DMS 273 (cell line): ENCODE data around the gene CLASP1.

Experiments used
- DNase-seq: peaks from one replicate; lab custom pipeline; 2025; ENCODE audit not compliant: unreplicated experiment; lab: John Stamatoyannopoulos, UW

The CLASP1 gene

DNA sequence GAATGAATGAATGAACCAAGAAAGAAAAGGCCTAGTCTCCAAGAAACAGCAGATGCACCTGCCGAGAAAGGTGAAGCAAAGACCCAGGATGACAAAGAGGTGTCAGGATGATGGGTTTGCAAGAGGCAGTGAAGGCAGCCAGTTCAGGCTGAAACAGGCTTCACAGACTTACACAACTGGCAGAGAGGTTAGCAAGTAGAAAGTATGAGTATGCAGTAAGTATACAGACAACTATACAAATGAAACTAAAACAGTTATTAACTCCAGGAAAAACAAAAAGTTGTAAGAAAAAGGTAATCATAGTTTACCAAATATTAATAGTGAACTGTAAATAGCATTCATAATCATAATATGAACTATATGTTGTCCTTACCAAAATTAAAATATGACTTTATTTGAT is 138.4 kb downstream of the CLASP1 start:
- DNase-seq, result no peak

- no peak for DNase-seq
Observed at GRCh38 chr2:121506621-121507020, 142.6 kb downstream of the CLASP1 start.

- no peak for DNase-seq
Observed at GRCh38 chr2:121505986-121506586, 143.2 kb downstream of the CLASP1 start.

DNA sequence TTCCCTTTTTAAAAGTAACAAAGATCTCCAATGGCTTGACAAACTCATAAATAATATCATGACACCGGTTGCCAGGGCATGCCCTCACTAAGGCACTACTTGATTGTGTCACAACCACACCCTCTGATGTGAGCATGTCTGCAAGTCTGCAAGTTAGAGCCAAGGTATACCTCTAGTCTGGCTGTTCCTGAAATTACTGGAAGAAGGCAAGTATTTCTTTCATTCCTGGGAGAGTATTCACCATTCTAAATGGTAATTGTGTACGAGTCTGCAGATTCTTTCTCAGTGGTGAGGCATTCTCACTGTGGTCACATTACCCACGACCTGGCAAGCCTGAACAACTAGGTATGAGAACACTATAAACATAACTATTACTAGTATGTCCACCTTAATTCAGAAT is 144.3 kb downstream of the CLASP1 start:
- no peak for DNase-seq

DNA sequence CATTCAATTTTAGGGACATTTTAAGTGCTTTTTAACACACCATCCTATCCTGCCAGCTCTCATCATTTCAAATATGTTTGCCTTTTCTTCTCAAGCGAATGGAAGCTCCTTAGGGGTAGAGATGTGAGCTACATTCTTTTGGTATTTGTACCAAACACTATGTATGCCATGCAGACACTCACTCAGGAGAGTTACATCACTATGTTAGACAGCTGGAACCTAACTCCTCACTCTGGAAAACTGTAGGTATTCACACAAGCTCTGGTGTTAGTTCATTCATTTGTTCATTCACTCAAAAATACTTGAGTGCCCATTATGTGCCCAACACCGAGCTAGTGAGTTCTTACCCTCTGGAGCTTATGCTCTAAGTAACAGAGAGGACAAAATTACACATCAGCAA is 144.9 kb downstream of the CLASP1 start:
- DNase-seq, result no peak

- DNase-seq, result no peak
Observed at GRCh38 chr2:121502781-121503180, 146.5 kb downstream of the CLASP1 start.

- no peak for DNase-seq
Observed at GRCh38 chr2:121502246-121502645, 147.0 kb downstream of the CLASP1 start.

DNA sequence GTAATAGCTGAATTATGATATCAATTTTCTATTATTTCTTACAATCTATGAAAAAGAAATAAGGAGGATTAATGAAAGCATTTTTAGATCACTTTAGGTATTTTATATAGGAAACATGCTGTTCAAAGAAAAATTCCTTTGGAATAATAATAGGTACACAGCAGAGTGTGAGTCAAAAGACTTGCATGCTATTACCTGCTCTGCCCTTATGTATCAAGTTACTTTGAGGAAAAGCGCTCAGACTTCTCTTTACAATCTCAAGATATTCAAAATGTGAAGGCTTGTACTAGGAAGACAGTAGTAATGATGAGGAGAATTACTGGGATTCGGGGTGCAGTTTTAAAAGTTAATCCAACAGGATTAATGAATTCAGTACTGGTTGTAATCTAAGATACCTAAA is 147.7 kb downstream of the CLASP1 start:
- no peak for DNase-seq

- DNase-seq, result no peak
Observed at GRCh38 chr2:121501031-121501430, 148.2 kb downstream of the CLASP1 start.

GRCh38 chr2:121498731-121499130 is 150.5 kb downstream of the CLASP1 start:
- no peak for DNase-seq

DNA sequence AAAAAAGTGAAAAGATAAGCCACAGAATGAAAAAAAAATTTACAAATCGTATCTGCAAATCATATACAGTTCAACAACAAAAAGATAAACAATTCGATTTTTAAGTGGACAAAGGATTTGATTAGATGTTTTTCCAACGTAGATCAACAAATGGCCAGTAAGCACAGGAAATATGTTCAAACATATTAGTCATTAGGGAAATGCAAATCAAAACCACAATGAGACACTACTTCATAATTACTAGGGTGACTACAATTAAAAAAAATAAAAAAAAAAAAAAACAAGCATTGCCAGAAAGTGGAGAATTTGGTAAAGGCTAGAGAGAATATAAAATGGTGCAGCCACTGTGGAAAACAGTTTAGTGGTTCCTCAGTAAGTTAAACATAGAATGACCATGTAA is 156.9 kb downstream of the CLASP1 start:
- DNase-seq, result no peak

DNA sequence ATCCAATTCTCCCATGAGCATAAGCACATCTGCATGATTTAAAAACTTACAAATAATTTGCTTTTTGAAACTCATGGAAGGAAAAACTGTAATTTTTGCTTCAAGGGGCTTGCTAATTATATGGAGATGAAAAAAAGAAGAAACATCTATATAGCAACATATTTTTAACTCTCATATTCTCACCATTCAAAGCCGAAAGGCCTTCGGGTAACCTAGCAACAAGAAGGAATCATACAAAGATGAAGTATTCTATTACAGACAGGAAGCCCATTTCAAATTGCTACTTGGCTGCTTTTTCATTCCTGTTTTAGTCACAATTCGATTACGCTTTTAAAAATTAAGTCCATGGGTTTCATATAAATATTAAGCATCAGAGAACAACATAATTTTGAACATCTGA is 157.7 kb downstream of the CLASP1 start:
- peak; percentile 5 for DNase-seq

- no peak for DNase-seq
Observed at GRCh38 chr2:121490584-121491133, 158.6 kb downstream of the CLASP1 start.

GRCh38 chr2:121489911-121490583 is 159.2 kb downstream of the CLASP1 start:
- peak; percentile 3 for DNase-seq

- DNase-seq, result peak; percentile 58
Observed at GRCh38 chr2:121489284-121489683, 160.0 kb downstream of the CLASP1 start.

DNA sequence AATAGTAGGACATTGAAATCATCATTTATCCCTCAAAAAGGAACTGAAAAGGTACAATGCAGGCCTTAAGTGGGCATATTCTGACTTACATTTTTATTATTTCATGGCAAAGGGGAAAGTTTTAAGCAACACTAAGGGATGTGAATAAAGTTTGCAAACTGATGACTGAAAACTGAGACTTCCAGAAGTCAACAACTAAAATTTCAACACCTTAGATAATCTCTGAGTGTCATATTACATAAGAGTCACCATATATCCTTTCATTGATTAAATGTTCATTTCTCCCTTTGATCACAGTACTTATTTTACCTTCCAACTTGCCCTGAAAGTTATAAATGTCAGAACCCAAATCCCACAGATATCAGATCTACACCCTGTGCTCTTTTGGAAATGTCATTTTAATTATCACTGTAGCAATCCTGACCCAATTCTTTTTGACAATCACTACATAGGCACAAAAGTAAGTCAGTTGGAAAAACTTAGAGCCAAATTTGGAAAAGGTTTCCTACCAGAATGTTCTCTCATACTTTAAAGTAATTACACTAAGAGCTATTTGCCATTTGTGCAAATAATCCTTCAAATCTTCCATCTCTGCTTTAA is 163.0 kb downstream of the CLASP1 start:
- DNase-seq, result no peak

DNA sequence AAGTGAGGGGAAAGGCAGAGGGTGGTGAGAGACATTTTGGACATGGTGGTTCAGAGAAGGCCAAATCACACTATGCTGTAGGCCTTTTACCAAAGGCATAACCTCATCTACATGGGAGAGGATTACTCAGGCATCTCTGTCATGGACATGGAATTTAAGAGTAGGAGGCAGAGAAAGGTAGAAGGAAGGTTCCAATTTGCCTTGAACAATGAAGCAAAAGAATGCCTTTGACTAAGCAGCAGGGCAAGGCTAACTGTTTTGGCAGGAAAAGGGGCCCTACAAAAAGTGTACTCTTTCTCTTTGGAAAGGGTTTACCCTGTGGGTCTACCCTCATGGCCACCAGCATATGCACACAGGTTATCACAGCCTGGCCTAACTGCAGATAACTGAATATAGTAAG is 164.2 kb downstream of the CLASP1 start:
- DNase-seq, result no peak

- no peak for DNase-seq
Observed at GRCh38 chr2:121483846-121484245, 165.4 kb downstream of the CLASP1 start.

GRCh38 chr2:121483021-121483420 is 166.2 kb downstream of the CLASP1 start:
- DNase-seq, result no peak

GRCh38 chr2:121480826-121481225 is 168.4 kb downstream of the CLASP1 start:
- DNase-seq, result peak; percentile 58

DNA sequence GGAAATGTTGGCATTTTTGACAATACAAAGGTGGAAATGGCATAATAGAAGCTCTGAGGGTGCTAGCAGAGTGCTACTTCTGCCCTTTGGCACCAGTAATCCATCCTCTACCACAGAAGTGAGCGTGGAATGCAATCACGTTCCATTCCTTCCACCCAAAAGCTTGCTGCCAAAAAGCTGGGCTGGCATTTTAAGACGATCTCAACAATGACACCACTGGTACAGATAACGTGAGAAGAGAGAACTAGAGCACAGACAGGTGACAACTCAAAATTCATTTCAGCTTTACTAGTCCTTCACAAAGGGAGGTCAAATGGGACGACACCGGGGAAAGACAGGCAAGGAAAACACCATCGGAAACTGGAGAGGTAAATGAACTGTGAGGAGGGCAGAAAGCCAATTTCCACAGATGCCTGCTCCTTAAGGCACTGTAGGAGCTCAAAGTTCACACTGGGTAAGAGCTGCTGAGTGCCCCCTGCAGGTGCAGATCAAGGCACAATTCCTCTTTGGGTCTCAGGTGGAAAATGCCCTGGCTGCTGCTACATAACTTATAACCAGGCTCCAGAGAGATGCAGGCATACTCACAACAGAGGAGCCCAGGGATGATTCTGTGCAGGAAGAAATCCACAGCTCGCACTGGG is 169.3 kb downstream of the CLASP1 start:
- peak; percentile 90 for DNase-seq
